Lower lobe of right lung (tissue), 2 donors: ENCODE measurements around the gene MPZL2. TPM values are rescaled to one million over a fixed set of nuclear protein-coding genes. Genes with fewer than 3 reads are reported as not detected.

Experiments
- ATAC-seq, 2 donors: fragments of 200-7000 bp; cut with Tn5 transposase; one replicate each; pipeline ENCODE4 v1.9.1; 2020 to 2022; ENCODE audit warnings: mild to moderate bottlenecking in 2 of 2, moderate library complexity in 2 of 2
- DNase-seq: peaks from one replicate; pipeline ENCODE4 v3.0.0-alpha.2; 2020
- H3K27ac ChIP-seq: fragments of 200-600 bp; one replicate; pipeline ENCODE4 v1.8.0; 2022
- H3K27me3 ChIP-seq: fragments of 200-600 bp; one replicate; pipeline ENCODE4 v1.8.0; 2022; ENCODE audit warnings: low read depth
- H3K36me3 ChIP-seq: fragments of 200-600 bp; one replicate; pipeline ENCODE4 v1.8.0; 2022; ENCODE audit warnings: mild to moderate bottlenecking
- H3K4me1 ChIP-seq: fragments of 200-600 bp; one replicate; pipeline ENCODE4 v1.8.0; 2022
- H3K4me3 ChIP-seq: fragments of 200-600 bp; one replicate; pipeline ENCODE4 v1.8.0; 2022; ENCODE audit warnings: mild to moderate bottlenecking
- H3K9me3 ChIP-seq: fragments of 200-600 bp; one replicate; pipeline ENCODE4 v1.8.0; 2022
- intact Hi-C: fragments of 100-400 bp; cut with DNase I; formaldehyde crosslinking; loops from one replicate; pipeline ENCODE4 v1.11.0; 2022
- total RNA-seq: library from RNA; stranded (reverse); fragmentation: NEBNext Ultra II Directional; extraction: Animal tissue kit (Norgen Biotek cat#: 25700); gene quantifications from one replicate; pipeline ENCODE4 v1.2.1, GENCODE V29; 2021
- TF ChIP-seq, protein P1 (sequence below): fragments of 200-600 bp; IDR thresholded peaks from one replicate; pipeline ENCODE4 v1.8.0; 2022; ENCODE audit warnings: antibody characterized with exemption, mild to moderate bottlenecking
- donor health status: DM: no; HTN: yes; CAD: no; lungs with severe emphysema.

MPZL2 gene
- total RNA-seq, 1 donor from 2014 or later, result 85.3 TPM

- Histone ChIP-seq H3K36me3 (peaks cover 17% of the 10 kb centered on the region), H3K9me3 (no peaks in the 10 kb centered on the region), H3K4me3 (no peak overlapping the region), H3K4me1 (peaks cover 29% of the 10 kb centered on the region), H3K27ac (peak overlapping the region; percentile 58), H3K27me3 (no peaks in the 10 kb centered on the region)
- peak; percentile 65 to 77 for ATAC-seq
- TF ChIP-seq, protein P1, sequence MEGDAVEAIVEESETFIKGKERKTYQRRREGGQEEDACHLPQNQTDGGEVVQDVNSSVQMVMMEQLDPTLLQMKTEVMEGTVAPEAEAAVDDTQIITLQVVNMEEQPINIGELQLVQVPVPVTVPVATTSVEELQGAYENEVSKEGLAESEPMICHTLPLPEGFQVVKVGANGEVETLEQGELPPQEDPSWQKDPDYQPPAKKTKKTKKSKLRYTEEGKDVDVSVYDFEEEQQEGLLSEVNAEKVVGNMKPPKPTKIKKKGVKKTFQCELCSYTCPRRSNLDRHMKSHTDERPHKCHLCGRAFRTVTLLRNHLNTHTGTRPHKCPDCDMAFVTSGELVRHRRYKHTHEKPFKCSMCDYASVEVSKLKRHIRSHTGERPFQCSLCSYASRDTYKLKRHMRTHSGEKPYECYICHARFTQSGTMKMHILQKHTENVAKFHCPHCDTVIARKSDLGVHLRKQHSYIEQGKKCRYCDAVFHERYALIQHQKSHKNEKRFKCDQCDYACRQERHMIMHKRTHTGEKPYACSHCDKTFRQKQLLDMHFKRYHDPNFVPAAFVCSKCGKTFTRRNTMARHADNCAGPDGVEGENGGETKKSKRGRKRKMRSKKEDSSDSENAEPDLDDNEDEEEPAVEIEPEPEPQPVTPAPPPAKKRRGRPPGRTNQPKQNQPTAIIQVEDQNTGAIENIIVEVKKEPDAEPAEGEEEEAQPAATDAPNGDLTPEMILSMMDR, result no peak
- intact Hi-C loops, result no loop called here
- peak; percentile 49 for DNase-seq
Measured at GRCh38 chr11:118206391-118207031, 57.6 kb downstream of the MPZL2 start.

- Histone ChIP-seq H3K4me3 (no peak overlapping the region), H3K36me3 (peaks cover 17% of the 10 kb centered on the region), H3K27me3 (no peaks in the 10 kb centered on the region), H3K9me3 (no peaks in the 10 kb centered on the region), H3K4me1 (peaks cover 22% of the 10 kb centered on the region), H3K27ac (no peak overlapping the region)
- no peak for ATAC-seq
- intact Hi-C loops, result no loop called here
- no peak for DNase-seq
- TF ChIP-seq, protein P1, result no peak
Measured at GRCh38 chr11:118205606-118206378, 58.3 kb downstream of the MPZL2 start.

Other genes starting within 250 kb of the MPZL2 start
- 7.9 TPM for gene TMPRSS4, start 187.2 kb downstream of the MPZL2 start, total RNA-seq
- not detected for gene SMIM35, start 177.3 kb downstream of the MPZL2 start, total RNA-seq
- gene SCN4B, start 111.5 kb downstream of the MPZL2 start, total RNA-seq, result 6.0 TPM
- gene SCN2B, start 87.7 kb downstream of the MPZL2 start, total RNA-seq, result 1.6 TPM
- 163 TPM for gene JAML, start 39.3 kb downstream of the MPZL2 start, total RNA-seq
- 12.8 TPM for gene MPZL3, start 11.9 kb downstream of the MPZL2 start, total RNA-seq
- 9.9 TPM for gene CD3E, start 40.4 kb upstream of the MPZL2 start, total RNA-seq
- gene CD3D, start 78.4 kb upstream of the MPZL2 start, total RNA-seq, result 7.4 TPM
- 4.0 TPM for gene CD3G, start 80.0 kb upstream of the MPZL2 start, total RNA-seq
- gene UBE4A, start 95.3 kb upstream of the MPZL2 start, total RNA-seq, result 40.8 TPM
- gene ATP5MG, start 137.3 kb upstream of the MPZL2 start, total RNA-seq, result 154 TPM
- 66.3 TPM for gene KMT2A, start 172.2 kb upstream of the MPZL2 start, total RNA-seq